ENCODE data around the gene TCF3.

DNA sequence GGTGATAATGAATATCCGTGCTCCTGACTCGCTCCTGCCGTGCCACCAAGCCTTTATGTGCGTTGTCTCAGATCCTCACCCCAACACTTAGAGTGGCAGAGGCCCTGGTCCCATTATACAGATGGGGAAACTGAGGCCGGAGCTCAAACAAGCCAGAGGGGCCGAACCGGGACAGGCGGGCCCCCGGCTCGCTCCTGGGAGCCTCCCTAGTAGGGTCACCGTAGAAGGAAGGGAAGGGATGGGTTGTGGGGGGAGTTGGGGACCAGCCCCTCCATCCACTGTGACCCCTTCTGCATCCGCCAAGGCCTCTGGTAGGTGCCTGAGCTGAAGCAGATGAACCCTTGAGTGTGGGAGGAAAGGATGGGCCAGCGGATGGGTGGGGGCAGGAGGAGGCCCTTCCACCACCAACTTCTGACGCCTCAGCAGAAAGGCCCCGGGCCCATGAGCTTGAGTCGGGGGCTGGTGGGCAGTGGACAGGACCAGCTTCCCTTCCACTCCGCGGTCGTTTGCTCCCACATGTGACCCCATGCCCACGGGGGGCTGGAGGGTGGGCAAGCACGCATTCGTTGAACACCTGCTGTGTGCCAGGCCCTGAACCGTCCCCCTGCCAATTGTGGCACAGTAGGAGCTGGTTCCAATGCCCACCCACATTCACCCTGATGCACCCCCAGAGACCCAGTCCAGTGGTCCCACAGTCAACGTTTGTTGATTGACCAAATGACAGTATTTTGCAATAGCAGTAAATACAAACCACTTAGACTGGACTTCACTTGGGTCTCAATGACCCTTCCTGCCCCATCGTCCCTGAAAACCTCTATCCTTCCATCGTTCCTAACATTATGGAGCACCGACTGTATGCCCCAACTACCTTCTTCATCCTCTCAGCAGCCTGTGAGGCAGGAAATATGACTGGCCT, 24.2 kb upstream of the TCF3 start:
- TF ChIP-seq, protein P1, sequence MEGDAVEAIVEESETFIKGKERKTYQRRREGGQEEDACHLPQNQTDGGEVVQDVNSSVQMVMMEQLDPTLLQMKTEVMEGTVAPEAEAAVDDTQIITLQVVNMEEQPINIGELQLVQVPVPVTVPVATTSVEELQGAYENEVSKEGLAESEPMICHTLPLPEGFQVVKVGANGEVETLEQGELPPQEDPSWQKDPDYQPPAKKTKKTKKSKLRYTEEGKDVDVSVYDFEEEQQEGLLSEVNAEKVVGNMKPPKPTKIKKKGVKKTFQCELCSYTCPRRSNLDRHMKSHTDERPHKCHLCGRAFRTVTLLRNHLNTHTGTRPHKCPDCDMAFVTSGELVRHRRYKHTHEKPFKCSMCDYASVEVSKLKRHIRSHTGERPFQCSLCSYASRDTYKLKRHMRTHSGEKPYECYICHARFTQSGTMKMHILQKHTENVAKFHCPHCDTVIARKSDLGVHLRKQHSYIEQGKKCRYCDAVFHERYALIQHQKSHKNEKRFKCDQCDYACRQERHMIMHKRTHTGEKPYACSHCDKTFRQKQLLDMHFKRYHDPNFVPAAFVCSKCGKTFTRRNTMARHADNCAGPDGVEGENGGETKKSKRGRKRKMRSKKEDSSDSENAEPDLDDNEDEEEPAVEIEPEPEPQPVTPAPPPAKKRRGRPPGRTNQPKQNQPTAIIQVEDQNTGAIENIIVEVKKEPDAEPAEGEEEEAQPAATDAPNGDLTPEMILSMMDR (IDR thresholded peaks at IDR 0.05; ENCODE audit: extremely low read depth in 1 of 2, insufficient read depth in 1 of 2, low read depth in 1 of 2, low read length in 2 of 2), result no peak
- no peak for TF ChIP-seq MAX (IDR thresholded peaks at IDR 0.05; ENCODE audit: insufficient read depth, insufficient read length)
- no peak for TF ChIP-seq EZH2 (IDR thresholded peaks at IDR 0.05; ENCODE audit: borderline replicate concordance, low read depth, low read length, severe bottlenecking)
